Measurements from ENCODE around the gene PSENEN. TPM values are rescaled to one million over a fixed set of nuclear protein-coding genes. Genes with fewer than 3 reads are reported as not detected.

PSENEN gene
- total RNA-seq, 2 experiments from 2014 or later: 37.2 to 41.3 TPM

Other genes starting within 250 kb of the PSENEN start
- 1 to 10 TPM in 1 of 2 experiments, under 1 TPM in 1; 0.68 to 1.1 TPM for gene DMKN, start 232.0 kb upstream of the PSENEN start, total RNA-seq
- gene SBSN, start 217.3 kb upstream of the PSENEN start, total RNA-seq: not detected
- not detected for gene GAPDHS, start 212.2 kb upstream of the PSENEN start, total RNA-seq
- 10 to 100 TPM; 81.7 to 86.6 TPM for gene TMEM147, start 200.0 kb upstream of the PSENEN start, total RNA-seq
- not detected for gene ATP4A, start 182.0 kb upstream of the PSENEN start, total RNA-seq
- not detected for gene PMIS2, start 159.5 kb upstream of the PSENEN start, total RNA-seq
- 10 to 100 TPM; 38.3 to 40.0 TPM for gene HAUS5, start 132.9 kb upstream of the PSENEN start, total RNA-seq
- 10 to 100 TPM; 82.9 to 95.2 TPM for gene RBM42, start 116.6 kb upstream of the PSENEN start, total RNA-seq
- 1 to 10 TPM; 1.2 to 1.4 TPM for gene ETV2, start 103.9 kb upstream of the PSENEN start, total RNA-seq
- gene COX6B1, start 97.3 kb upstream of the PSENEN start, total RNA-seq: 100 to 1,000 TPM; 432 to 437 TPM
- gene UPK1A, start 79.1 kb upstream of the PSENEN start, total RNA-seq: 1 to 10 TPM; 1.8 to 2.2 TPM
- 100 to 1,000 TPM; 410 to 420 TPM for gene ZBTB32, start 41.1 kb upstream of the PSENEN start, total RNA-seq
- gene KMT2B, start 27.6 kb upstream of the PSENEN start, total RNA-seq: 10 to 100 TPM; 62.9 to 63.6 TPM
- 100 to 1,000 TPM; 140 to 143 TPM for gene IGFLR1, start 3.2 kb upstream of the PSENEN start, total RNA-seq
- gene U2AF1L4, start 233 bp upstream of the PSENEN start, total RNA-seq: 10 to 100 TPM; 41.7 to 42.5 TPM
- gene LIN37, start 2.9 kb downstream of the PSENEN start, total RNA-seq: 1 to 10 TPM; 4.5 to 7.8 TPM
- under 1 TPM; 0.85 to 0.95 TPM for gene HSPB6, start 11.4 kb downstream of the PSENEN start, total RNA-seq
- 10 to 100 TPM; 40.7 to 41.1 TPM for gene PROSER3, start 12.5 kb downstream of the PSENEN start, total RNA-seq
- gene ARHGAP33, start 29.9 kb downstream of the PSENEN start, total RNA-seq: 10 to 100 TPM; 27.1 to 29.8 TPM
- not detected for gene PRODH2, start 67.2 kb downstream of the PSENEN start, total RNA-seq
- gene NPHS1, start 106.9 kb downstream of the PSENEN start, total RNA-seq: not detected
- gene KIRREL2, start 111.3 kb downstream of the PSENEN start, total RNA-seq: 1 to 10 TPM; 1.4 TPM
- 1 to 10 TPM; 2.0 to 2.1 TPM for gene APLP1, start 122.9 kb downstream of the PSENEN start, total RNA-seq
- 10 to 100 TPM; 80.8 to 81.2 TPM for gene NFKBID, start 154.9 kb downstream of the PSENEN start, total RNA-seq
- 10 to 100 TPM; 57.1 to 72.0 TPM for gene HCST, start 156.9 kb downstream of the PSENEN start, total RNA-seq
- 1 to 10 TPM in 1 of 2 experiments, under 1 TPM in 1; 0.81 to 1.5 TPM for gene TYROBP, start 162.6 kb downstream of the PSENEN start, total RNA-seq
- 1 to 10 TPM; 4.8 to 6.6 TPM for gene LRFN3, start 190.7 kb downstream of the PSENEN start, total RNA-seq
- 10 to 100 TPM; 22.8 to 24.7 TPM for gene SDHAF1, start 249.5 kb downstream of the PSENEN start, total RNA-seq